ENCODE data around the gene GREM2. TPM values are rescaled to one million over a fixed set of nuclear protein-coding genes. Genes with fewer than 3 reads are reported as not detected.

GREM2 gene
- total and polyA plus RNA-seq, 2 of the 4 experiments (the other 2 are of a cell fraction), result 3.0 to 14.2 TPM

DNA sequence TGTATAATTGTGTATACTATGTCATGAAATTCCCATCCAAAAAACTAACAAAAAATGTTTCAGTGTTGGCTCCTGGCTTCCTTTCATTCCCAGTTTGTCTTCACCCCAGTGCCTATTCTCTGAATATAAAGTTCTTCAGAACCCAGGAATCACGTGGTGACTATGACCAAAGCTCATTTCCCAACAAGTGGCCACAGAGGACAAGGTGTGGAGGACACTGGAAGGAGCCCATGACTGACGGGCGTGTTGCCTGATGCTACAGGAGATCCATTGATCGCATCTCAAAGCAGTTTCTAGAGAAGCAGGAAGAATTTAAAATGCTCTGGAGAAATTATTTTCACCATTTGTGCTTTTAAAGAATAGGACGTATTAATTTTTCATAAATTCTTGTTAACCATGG is 7.4 kb upstream of the GREM2 start:
- no peaks in the 10 kb centered on the region for H3K9me3 ChIP-seq (ENCODE audit: control insufficient read depth, insufficient read depth, low read length)
- WGBS, 2 experiments (ENCODE audit: extremely low coverage in 2 of 2, insufficient read length in 1 of 2), result no CpG with 5 or more reads among the region's 5 CpGs

More for the DNA sequence above, 7.4 kb upstream of the GREM2 start:
- H3K18ac ChIP-seq (ENCODE audit: low read depth, low read length), result no peak overlapping the region
- DNase-seq (no peak), ATAC-seq (ENCODE audit: low read depth) (no peak)
- H4K91ac ChIP-seq (ENCODE audit: insufficient read depth, low read depth, low read length), result no peak overlapping the region
- peaks cover 1% of the 10 kb centered on the region for H3K4me1 ChIP-seq (ENCODE audit: control insufficient read depth, insufficient read depth, low read length)
- H3K4ac ChIP-seq (ENCODE audit: low read depth, low read length), result no peak overlapping the region
- POLR2A ChIA-PET (ENCODE audit: unreplicated experiment), result no interaction called here
- no peak overlapping the region for H2BK120ac ChIP-seq (ENCODE audit: low read depth, low read length)
- no peak overlapping the region for H3K4me2 ChIP-seq (ENCODE audit: low read depth, low read length)
- no peaks in the 10 kb centered on the region for H3K36me3 ChIP-seq (ENCODE audit: control insufficient read depth, insufficient read depth, low read length)
- H3K79me1 ChIP-seq (ENCODE audit: low read depth in 1 of 2, low read length in 2 of 2), result no peaks in the 10 kb centered on the region
- no peak overlapping the region for H2BK5ac ChIP-seq (ENCODE audit: low read depth, low read length, poor library complexity, severe bottlenecking)
- no TSS peak for BruUV-seq (replicated peaks)
- dilution Hi-C loops (cut with HindIII; ENCODE audit: low sequenced_read_pairs, unreplicated experiment), result no loop called here
- H3K9ac ChIP-seq (ENCODE audit: low read depth, low read length), result no peak overlapping the region
- no peak overlapping the region for H4K8ac ChIP-seq (ENCODE audit: low read depth in 2 of 2, low read length in 2 of 2)
- in situ Hi-C loops (cut with MboI; ENCODE audit: low sequenced_read_pairs), result no loop called here
- no peaks in the 10 kb centered on the region for H3K27me3 ChIP-seq (ENCODE audit: control insufficient read depth, insufficient read depth, low read length)
- CTCF ChIA-PET, result no interaction called here
- H2AK9ac ChIP-seq (replicated peaks; ENCODE audit: low read depth, low read length, poor library complexity), result no peak overlapping the region
- no peaks in the 10 kb centered on the region for H4K20me1 ChIP-seq (ENCODE audit: insufficient read depth, low read length)
- intact Hi-C loops (cut with micrococcal nuclease), result no loop called here
- no peak overlapping the region for H3K14ac ChIP-seq (replicated peaks; ENCODE audit: low read depth, low read length)
- H4K5ac ChIP-seq (ENCODE audit: low read depth, low read length), result no peak overlapping the region
- H2AK5ac ChIP-seq (ENCODE audit: low read depth, low read length), result no peak overlapping the region
- TF ChIP-seq MAFK (IDR thresholded peaks at IDR 0.05; ENCODE audit: low read depth, low read length), result no peak
- TF ChIP-seq RAD21 (IDR thresholded peaks at IDR 0.05; ENCODE audit: low read length), result no peak
- TF ChIP-seq CEBPB (IDR thresholded peaks at IDR 0.05; ENCODE audit: low read depth, low read length), result no peak
- TF ChIP-seq RCOR1 (IDR thresholded peaks at IDR 0.05; ENCODE audit: insufficient replicate concordance, low read length), result no peak
- no peak for TF ChIP-seq POLR2A (IDR thresholded peaks at IDR 0.05; ENCODE audit: low read depth, low read length)
- no peak for TF ChIP-seq RFX5 (IDR thresholded peaks at IDR 0.05; ENCODE audit: low read depth, low read length)
- TF ChIP-seq, protein P1, sequence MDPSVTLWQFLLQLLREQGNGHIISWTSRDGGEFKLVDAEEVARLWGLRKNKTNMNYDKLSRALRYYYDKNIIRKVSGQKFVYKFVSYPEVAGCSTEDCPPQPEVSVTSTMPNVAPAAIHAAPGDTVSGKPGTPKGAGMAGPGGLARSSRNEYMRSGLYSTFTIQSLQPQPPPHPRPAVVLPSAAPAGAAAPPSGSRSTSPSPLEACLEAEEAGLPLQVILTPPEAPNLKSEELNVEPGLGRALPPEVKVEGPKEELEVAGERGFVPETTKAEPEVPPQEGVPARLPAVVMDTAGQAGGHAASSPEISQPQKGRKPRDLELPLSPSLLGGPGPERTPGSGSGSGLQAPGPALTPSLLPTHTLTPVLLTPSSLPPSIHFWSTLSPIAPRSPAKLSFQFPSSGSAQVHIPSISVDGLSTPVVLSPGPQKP (IDR thresholded peaks at IDR 0.05; ENCODE audit: borderline replicate concordance, low read depth, low read length), result no peak
- TF ChIP-seq CHD1 (IDR thresholded peaks at IDR 0.05; ENCODE audit: low read depth, low read length), result no peak
- H3K23ac ChIP-seq (ENCODE audit: low read depth, low read length), result peak overlapping the region; percentile 46; the same call in 1 of the 2 replicates
- H3K9me1 ChIP-seq (ENCODE audit: insufficient read depth, low read length), result no peaks in the 10 kb centered on the region; the same call in 1 of the 2 replicates
- no peak overlapping the region for H2BK15ac ChIP-seq (ENCODE audit: low read depth, low read length)
- H3K56ac ChIP-seq (ENCODE audit: extremely low read depth, insufficient read depth, low read length), result no peak overlapping the region
- H2BK20ac ChIP-seq (ENCODE audit: low read depth, low read length), result no peak overlapping the region
- H2AFZ ChIP-seq (replicated peaks; ENCODE audit: low read length, poor library complexity), result no peak overlapping the region
- no peak overlapping the region for H3K27ac ChIP-seq (ENCODE audit: insufficient read depth, low read length)
- H3K4me3 ChIP-seq (ENCODE audit: insufficient read depth, low read depth, low read length), result no peak overlapping the region

Measured in IMR-90 (cell line).